Hematopoietic multipotent progenitor cell treated with erythropoietin and hydrocortisone succinate and interleukin-3 and kit ligand, for 4 days (in vitro differentiated cells): ENCODE measurements around the gene SFR1.

ENCODE experiments used
- DNase-seq: peaks from one replicate; pipeline ENCODE4 v3.0.0-alpha.2; 2015

The SFR1 gene, protein sequence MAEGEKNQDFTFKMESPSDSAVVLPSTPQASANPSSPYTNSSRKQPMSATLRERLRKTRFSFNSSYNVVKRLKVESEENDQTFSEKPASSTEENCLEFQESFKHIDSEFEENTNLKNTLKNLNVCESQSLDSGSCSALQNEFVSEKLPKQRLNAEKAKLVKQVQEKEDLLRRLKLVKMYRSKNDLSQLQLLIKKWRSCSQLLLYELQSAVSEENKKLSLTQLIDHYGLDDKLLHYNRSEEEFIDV

DNA sequence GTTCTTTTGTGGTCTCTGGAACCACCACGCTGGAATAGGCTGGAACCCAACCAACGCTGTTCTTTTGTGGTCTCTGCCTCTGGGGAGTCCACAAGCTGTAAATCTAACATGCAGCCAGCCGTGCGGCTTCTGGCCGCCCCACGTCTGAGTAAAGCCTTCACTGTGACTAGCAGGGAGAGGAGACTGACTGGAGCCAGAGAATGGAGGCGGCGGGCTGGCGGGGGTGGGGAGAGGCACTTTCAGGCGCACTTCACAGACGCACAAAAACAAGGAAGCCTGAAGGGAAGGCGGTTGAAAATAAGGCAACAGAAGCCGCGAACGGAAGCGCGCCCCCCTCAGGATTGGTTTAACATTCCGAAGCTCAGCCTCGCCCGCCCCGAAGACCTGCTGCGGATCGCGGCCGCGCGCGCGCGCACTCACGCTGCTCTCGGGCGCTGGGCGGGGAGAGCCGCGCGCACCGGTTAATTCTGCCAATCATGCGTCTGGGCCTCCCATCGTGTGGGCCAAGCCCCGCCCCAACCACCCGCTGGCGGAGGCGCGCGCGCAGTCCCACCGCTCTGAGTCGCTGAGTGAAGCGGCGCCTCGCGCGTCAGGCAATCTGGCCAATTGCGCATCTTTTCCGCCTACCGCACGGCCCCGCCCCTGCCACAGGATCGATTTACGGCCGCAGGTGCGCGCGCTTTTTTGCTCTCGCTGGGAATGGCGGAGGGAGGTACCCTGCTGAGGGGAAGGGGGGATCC, at the start of gene SFR1:
TSS of gene SFR1 (plus strand) at position 687 of the 740 bp plus-strand sequence. CDS start at position 700, 13 bp downstream.
- peak; percentile 99 for DNase-seq

DNA sequence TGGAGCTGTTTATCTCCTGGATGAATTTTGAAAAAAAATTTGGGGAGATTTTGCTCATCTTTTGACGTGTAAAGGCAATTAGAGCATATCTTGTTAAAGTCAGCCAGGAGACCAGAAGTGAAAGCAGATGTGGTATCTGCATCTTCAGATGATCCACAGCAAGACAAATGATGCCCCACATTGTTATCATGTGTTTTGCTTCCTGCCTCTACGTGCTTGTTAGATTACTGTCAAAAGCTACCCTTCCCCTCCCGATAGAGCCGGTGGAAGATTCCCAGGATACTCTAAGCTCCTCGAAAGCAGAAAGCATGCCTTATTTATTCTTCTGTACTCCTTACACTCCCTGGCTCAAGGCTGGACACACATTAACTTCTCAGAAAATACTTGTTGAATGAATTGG, 49.2 kb upstream of the SFR1 start:
- DNase-seq: no peak

DNA sequence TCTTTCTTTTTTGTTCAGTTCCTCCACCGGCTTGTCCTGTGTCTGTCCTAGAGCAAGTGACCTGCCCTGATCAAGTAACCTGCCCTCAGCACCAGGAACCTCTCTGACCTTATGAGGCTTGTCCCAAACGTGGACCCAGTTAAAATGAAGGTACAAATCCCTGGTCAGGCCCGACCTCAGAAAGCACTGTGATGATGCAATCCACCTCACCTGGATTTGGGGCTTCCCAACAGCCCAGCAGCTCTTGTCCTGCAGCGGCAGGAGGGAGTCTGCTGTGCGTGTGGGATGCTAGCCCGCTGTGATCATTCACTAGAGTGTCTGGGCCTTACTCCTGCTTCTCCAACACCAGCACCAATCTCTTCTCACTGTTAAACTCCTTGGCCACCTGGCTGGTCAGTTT, 47.5 kb upstream of the SFR1 start:
- no peak for DNase-seq

DNA sequence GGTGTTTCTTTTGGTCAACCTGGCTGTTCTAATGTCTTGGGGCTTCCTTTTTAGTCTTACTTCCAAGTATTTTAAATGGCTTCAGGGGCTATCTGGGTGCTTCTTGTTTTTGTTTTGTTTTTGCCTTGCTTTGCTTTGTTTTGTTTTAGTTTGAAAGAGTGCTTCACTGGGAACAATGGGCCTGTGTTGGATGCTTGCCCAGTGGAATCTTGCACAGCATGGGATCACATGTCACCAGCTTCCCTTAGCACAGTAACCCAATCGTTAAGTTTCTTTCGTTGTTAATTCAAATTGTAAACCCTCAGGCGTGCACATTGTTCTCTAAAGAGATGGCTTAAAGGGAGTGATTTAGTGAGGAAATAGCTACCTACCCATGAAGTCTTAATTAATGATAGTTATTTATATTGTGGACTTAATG, 45.2 kb upstream of the SFR1 start:
- DNase-seq: no peak

DNA sequence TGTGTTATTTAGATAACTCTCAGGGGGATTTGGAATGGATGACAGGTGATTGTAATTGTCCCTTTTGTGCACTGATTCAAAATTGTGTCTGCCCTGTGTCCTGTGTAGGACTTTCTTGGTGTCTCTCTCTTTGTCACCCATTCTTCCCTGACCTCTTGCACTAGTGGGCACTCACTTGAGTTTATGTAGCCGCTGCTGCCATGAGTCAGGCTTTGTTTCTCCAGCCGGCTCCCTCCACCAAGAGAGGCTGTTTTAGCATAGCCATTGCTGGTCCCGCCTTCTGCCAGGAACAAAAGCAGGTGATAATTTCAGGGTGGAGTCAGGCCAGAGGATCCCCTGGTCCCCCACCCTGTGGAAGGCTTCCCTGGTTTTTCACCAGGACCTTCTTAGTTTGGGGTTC, 44.7 kb upstream of the SFR1 start:
- no peak for DNase-seq

DNA sequence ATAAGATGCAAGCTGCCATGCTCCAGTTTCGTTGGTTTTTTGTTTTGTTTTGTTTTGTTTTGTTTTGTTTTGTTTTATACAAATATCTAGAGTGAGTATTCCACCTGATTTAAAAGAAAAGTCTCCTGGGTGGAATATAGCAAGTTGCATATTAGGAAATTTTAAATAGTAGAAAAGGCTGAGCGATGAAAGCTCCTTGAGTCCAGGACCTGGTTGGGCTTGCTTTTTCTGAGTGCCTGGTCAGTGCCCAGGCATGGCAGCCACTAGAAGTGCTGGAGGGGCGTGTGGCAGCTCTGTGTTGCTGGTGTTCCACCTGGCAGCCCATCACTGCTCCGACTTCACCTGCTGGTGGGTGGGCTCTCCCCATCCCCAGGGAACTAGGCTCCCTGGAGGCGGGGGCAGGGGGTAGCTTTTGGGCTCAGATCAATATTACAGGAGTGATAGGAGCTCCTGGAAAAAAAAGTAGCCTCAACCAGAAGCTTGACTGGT, 44.3 kb upstream of the SFR1 start:
- DNase-seq: no peak

DNA sequence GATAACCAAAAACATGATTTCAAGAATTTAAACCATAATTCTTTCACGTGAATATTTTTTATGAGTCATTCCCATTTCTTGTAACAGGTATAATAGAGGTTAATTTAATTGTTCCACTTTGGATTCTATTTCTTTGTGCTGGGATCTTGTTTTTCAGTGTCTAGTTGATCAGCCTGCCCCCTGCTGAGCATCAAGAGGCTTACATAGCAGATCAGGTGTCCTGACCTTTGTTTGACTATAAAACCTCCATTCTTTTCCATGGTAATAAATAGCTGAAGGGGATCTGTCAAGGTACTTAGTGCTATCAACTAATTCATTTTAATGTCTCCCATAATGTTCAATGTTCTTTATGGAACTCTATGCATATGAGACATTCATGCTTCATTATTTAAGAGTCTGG, 41.2 kb upstream of the SFR1 start:
- DNase-seq: peak; percentile 62

DNA sequence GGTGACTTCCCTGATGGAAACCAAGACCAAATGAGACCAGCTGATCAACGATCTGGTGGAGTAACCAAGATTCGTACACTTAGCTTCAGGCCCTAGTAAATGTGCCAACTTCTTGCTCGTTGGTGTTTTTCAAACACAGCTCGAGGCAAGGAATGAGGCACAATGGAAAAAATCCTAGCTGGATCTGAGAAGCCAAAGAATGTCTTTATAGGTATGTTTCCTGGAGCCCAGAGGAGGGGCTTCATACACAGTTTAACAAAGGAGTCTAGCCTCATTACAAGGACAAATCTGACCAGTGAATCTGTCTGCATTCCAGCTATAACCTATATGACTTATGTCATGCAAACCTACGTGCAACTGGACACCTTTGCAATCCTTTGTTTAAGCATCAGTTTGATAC, 40.0 kb upstream of the SFR1 start:
- DNase-seq: no peak

DNA sequence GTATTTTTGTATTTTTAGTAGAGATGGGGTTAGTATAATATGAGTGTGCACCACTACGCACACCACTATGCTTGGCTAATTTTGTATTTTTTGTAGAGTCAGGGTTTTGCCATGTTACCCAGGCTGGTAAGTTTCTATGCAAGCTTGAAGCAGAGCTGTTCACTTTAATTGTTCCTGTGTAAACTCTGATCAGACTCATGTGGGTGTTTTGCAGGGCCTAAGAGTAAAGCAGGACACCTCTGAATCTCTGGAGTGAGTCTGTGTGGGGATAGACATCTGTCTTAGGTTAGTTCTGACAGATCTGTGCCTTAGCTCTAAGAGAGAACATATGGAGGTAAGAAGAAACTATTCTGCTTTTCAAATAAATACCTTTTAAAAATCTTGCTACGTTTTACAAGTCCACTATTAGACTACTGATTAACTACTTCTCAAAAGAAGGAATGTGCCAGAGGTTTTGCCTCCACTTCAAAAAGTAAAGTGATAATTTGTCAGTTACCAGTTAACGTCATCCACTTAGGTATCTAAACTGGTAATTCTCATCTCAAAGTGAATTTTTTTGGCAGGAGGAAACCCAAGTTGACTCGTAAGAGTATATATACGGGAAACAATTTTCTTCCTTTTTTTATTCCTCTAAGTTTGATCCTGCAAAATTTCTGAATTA, 37.4 kb upstream of the SFR1 start:
- DNase-seq: no peak

DNA sequence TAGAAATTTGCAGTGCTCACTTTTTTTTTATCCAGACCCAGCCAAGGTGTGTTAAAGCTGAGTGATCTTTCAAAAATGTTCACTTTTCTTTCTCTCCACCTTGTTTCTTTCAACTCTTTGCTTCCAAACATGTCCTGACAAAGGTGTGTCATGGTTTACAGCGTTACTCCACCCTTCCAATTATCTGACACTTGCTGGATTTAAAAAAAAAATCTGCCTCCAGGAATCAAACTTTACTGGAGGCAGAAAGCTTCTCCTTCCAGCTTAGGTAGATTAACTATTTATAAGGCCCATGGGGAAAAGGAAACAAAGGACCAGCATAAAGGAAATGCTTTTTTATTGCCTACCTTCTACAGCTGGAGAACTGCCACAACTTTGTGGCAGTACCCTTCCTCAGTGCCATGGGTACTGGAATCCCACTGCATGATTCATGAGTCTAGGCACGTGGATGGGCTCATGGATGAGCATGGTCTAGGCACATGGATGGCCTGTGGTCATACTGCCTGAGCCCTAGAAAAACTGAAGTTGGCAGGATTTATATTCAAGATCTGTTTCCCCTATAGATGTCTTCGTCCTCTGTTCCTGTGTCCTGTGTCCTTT, 36.1 kb upstream of the SFR1 start, which contains the start of gene COL17A1:
TSS of gene COL17A1 (minus strand) at position 80 of the 600 bp plus-strand sequence. CDS start 5,207 bp downstream, outside the sequence.
- no peak for DNase-seq

DNA sequence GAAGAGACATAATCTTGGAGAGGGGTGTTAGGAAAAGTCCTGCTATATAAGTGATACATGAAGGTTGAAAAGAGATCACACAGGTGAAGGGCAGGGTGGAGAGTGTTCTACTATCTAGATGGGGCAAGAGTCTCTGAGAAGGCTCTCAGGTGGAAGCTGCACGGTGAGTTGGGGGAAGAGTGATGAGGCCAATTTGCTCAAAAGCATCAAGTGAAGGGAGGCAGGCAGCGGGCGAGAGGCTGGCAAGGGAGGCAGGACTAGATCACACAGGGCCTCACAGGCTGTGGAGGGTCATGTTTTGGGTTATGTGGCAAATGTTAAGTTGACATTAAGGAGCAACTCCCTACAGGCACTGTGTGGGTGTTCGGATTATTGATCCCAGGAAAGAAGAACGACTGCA, 33.7 kb upstream of the SFR1 start:
- DNase-seq: no peak

DNA sequence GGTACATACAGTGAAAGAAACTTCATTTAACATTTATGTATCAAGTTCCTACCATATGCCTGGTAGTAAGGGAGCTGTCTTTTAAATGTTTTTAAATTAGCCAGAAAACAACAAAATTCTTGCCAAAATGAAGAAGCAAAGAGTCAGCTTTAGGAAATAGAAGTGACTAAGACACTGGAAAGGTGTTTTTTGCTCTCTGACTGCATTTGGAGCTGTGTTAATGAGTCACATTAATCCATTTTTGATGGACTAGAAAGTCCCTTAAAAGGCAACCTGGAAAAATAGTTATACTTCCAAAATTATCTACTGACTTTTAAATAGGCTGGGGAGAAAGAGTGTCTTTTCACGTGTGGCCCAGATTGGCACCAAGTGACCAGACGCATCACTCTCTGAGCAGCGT, 32.4 kb upstream of the SFR1 start:
- no peak for DNase-seq

DNA sequence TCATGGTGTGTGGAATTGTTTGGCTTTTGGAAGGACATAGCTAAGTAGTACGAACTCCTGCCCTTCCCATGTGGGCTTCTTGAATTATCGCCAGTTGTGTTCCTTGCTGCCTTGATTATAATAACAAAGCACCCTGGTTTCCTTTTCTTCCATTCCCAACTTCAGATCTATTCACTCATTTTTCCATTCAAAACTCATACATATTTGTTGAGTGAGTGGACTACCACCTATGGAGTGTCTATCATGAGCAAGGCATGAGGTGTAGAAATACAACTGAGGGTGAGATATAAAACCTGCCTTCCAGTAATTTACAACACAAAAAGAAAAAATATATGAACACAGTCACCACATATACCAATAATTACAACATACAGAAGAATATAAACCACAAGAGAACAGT, 31.4 kb upstream of the SFR1 start:
- no peak for DNase-seq

DNA sequence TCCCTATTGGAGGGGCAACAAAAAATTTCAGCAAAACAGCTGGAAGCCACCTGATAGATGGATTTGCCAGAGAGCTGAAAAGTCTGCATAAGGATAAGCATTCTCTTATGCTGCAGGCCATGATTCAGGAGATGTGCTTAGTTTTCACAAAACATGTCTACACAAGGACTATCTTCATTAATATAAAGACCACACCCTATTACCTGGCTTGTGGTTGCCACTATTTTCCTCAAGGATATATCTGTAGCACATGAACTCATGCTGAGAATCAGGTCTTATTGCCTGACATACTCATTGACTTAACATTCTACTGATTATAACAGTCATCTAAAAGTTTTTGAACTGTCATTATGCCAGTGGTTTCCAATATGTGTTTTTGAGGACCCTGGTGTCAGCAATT, 29.2 kb upstream of the SFR1 start:
- DNase-seq: no peak

DNA sequence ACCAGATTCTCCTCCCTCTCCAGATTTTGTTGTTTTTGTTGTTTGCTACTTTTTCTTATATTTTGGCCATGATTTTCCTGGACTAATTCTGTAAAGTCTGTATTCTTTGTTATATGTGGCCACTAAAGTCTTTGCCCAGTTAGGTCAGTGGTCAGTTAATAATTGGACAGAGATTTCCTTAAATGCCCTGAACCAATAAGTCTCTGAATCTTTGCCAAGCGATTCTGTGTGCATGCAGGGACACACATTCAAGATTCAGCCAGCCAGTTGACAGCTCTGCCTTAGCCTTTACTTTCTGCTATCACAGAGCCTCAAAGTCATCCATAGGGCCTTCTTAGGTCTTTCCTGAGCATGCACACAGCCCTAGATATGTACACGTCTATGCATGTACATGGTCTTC, 25.3 kb upstream of the SFR1 start:
- DNase-seq: no peak

DNA sequence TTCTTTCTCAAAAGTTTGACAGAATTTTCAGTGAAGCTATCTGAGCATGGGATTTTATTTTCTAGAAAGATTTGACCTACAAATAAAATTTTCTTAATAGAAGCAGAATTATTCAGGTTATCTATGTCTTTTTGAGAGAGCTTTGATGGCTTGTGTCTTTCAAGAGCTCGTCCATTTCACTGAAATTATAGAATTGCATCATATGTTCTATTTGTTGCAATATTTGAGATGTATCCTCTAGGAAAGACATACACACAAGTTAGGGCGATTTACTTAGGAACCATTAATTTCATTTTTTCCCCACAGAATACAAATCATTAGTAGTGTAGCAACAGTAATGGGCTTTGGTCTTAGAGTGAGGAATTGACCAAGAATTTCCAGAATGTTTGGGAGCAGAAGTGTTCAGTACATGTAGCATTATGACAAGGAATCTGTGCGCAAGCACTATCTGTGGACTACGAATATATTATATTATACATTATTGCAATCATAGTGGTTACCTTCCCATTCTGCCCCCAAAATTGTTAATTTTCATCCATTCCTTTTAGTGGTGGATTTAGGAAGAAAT, 23.5 kb upstream of the SFR1 start:
- DNase-seq: no peak

DNA sequence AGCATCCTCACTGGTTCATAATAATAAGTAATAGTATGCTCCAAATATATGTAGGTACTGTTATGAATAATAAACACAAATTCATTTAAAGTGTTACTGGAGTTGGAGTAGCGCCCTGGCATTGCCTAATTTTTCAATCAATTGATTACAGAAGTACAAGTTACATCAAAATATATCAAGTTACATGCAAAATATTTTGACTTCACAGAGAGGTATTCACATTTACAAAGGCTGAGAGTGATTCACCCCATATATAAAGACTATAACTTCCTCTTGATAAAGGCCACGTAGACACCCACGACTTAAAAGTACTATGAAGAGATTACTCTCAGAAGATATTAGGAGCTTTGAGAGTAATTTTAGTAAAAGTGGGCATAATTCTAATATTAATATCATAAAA, 22.7 kb upstream of the SFR1 start:
- no peak for DNase-seq

DNA sequence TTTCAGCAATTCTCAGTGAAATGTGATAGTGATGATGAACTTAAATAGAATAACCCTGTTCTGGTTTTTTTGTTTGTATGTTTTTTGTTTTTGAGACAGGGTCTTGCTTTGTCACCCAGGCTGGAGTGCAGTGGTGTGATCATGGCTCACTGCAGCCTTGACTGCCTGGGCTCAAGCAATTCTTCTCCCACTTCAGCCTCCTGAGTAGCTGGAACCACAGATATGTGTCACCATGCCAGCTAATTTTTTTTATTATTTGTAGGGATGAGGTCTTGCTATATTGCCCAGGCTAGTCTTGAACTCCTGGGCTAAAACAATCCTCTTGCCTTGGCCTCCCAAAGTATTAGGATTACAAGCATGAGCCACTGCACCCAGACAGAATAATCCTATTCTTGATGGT, 22.0 kb upstream of the SFR1 start:
- no peak for DNase-seq

DNA sequence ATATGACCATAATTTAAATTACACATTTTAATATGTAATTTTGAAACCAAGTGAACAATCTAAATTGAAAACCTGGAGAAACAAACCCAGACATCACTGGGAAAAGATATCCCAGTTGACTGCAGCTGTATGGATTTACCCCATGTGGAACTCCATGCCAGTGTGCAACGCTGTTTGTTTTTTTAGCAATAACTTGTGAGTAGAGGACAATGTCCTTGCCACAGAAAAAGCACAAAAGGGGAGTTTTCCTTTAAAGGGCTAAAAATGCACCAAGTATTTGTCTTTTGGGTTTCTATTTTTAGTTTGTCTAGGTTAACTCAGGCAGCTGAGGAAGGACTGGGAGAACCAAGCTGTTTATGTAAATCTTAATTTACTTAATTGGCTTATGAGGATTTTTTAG, 21.2 kb upstream of the SFR1 start:
- DNase-seq: no peak

DNA sequence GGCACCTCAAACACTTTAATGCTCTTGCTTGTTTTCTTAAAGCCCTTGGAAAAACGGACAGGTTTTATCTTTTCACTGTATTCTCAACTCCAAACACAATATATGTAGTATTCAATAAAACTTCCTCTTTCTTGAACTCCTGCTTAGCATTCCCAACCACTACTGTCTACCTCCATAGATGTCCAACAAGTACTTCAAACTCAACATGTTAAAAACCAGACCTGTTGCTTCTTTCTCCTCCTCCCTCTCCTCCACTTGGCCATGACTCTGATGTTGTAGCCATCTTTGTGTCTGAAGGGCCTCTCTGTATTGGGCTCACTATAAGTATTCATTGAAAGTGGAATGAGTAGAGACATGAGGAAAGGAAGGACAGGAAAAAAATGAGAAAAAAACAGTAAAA, 20.1 kb upstream of the SFR1 start:
- no peak for DNase-seq

DNA sequence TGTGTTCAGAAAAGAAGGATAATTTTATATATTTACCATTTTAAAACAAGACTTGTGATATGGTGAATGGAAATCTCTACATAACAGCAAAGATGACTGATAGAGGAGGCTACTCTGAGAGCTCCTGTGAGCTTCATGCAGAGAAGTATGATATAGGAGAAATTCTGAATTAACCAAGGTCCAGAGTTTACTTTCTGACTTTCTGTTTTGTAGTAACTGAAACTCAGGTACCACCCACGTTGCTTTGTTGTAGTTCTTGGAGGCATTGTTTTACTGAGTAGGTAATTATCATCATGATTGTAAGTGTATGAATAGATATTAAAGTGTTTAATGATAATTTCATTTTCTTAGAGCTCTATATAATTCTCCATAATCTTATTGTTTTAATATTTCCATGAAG, 18.0 kb upstream of the SFR1 start:
- no peak for DNase-seq

DNA sequence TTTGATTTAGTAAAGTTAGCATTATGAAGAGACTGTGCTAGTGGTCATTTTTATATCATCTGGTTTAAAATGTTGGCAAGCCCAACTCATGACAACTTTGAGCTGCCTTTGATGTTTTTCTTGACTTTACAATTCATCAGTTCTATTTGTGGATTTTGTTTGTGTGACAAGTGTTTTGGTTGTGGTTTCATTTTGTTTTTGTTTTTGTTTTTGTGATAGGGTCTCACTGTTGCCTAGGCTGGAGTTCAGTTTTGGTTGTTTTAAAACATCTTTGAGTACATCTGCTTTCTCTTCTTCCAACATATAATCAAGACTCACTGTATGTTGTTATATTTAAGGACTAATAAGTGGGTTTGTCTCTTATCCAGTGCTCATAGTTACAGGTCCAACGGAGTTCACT, 17.6 kb upstream of the SFR1 start:
- DNase-seq: no peak

DNA sequence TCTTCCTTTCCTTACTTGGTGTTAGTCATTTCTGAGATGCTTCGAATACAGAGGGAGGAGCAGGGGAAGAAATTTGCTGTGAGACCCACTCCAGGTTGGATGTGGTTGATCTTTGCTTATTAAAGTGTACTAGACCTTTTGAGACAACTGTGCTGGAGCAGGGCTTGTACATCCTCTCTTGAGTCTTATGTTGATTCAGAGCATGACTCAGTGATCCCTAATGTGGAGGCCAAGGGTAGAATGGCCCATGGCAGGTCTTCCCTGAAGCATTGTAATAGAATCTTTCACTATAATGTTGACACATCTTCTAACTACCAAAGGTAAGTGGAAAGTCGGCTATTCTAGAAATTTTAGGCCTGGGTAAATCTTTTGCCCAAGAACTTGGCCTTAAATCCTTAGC, 17.0 kb upstream of the SFR1 start:
- no peak for DNase-seq
